Gastrocnemius medialis (tissue), 4 donors: ENCODE measurements around the gene ENTR1.

Experiments used
- CTCF ChIP-seq, 5 experiments: fragments of 450-650 bp in 3 of 5; fragments of 200-600 bp in 2 of 5; sonication (generic) in 2 of 5; IDR thresholded peaks in 4 of 5; conservative IDR thresholded peaks in 1 of 5; 1 replicate in 4 of 5; 2 replicates in 1 of 5; pipeline ENCODE4 v1.5.1; 2016 to 2019; ENCODE audit warnings: antibody characterized with exemption in 5 of 5, mild to moderate bottlenecking in 3 of 5, moderate library complexity in 3 of 5
- POLR2A ChIP-seq, 2 donors: fragments of 450-650 bp; IDR thresholded peaks; one replicate each; pipeline ENCODE4 v1.6.1; 2017; ENCODE audit warnings: antibody characterized with exemption in 2 of 2, mild to moderate bottlenecking in 2 of 2, moderate library complexity in 2 of 2

- TF ChIP-seq CTCF (IDR thresholded peaks at IDR 0.05 in 4 of 5, conservative IDR thresholded peaks at IDR 0.05 in 1 of 5): no peak
- no peak for TF ChIP-seq POLR2A (IDR thresholded peaks at IDR 0.05)
Measured at GRCh38 chr9:136358016-136358415, 52.4 kb downstream of the ENTR1 start.
